Middle frontal gyrus (tissue), 1 donor: ENCODE measurements around the gene ZP4.

ENCODE experiments used
- DNase-seq: peaks from one replicate; pipeline ENCODE4 v3.0.0-alpha.2; 2015; ENCODE audit warnings: low spot score; ENCODE audit errors: extremely low spot score

Gene ZP4

GRCh38 chr1:237890822-237891221 lies at the start of gene ZP4:
ZP4 (minus strand) TSS chr1:237890922; CDS start chr1:237890635, 287 bp downstream.
- no peak for DNase-seq

- no peak for DNase-seq
Observed at GRCh38 chr1:237938553-237938952, 47.8 kb upstream of the ZP4 start.

GRCh38 chr1:237938068-237938467 lies 47.3 kb upstream of the ZP4 start:
- no peak for DNase-seq

GRCh38 chr1:237932816-237933215 lies 42.1 kb upstream of the ZP4 start:
- no peak for DNase-seq

- DNase-seq: no peak
Observed at GRCh38 chr1:237931581-237931980, 40.9 kb upstream of the ZP4 start.

- no peak for DNase-seq
Observed at GRCh38 chr1:237927198-237927597, 36.5 kb upstream of the ZP4 start.

GRCh38 chr1:237921306-237921705 lies 30.6 kb upstream of the ZP4 start:
- no peak for DNase-seq

GRCh38 chr1:237913345-237913744 lies 22.6 kb upstream of the ZP4 start:
- no peak for DNase-seq

GRCh38 chr1:237911911-237912310 lies 21.2 kb upstream of the ZP4 start:
- no peak for DNase-seq

- DNase-seq: no peak
Observed at GRCh38 chr1:237910834-237911233, 20.1 kb upstream of the ZP4 start.

GRCh38 chr1:237903961-237904360 lies 13.2 kb upstream of the ZP4 start:
- peak; percentile 6 for DNase-seq

- no peak for DNase-seq
Observed at GRCh38 chr1:237902960-237903743, 12.4 kb upstream of the ZP4 start.

GRCh38 chr1:237901299-237901934 lies 10.7 kb upstream of the ZP4 start:
- DNase-seq: no peak

GRCh38 chr1:237895630-237896029 lies 4.9 kb upstream of the ZP4 start:
- DNase-seq: no peak

- no peak for DNase-seq
Observed at GRCh38 chr1:237894131-237894530, 3.4 kb upstream of the ZP4 start.

- DNase-seq: no peak
Observed at GRCh38 chr1:237891979-237892378, 1.3 kb upstream of the ZP4 start.

GRCh38 chr1:237891266-237891665 lies 544 bp upstream of the ZP4 start:
- DNase-seq: no peak

- DNase-seq: no peak
Observed at GRCh38 chr1:237890416-237890815, 306 bp downstream of the ZP4 start.

GRCh38 chr1:237888143-237888542 lies 2.6 kb downstream of the ZP4 start:
- no peak for DNase-seq

GRCh38 chr1:237887542-237887941 lies 3.2 kb downstream of the ZP4 start:
- no peak for DNase-seq

- no peak for DNase-seq
Observed at GRCh38 chr1:237884237-237884636, 6.5 kb downstream of the ZP4 start.

- no peak for DNase-seq
Observed at GRCh38 chr1:237879195-237879594, 11.5 kb downstream of the ZP4 start.

- no peak for DNase-seq
Observed at GRCh38 chr1:237878406-237878805, 12.3 kb downstream of the ZP4 start.
